ENCODE results near the gene SQOR. TPM values are rescaled to one million over a fixed set of nuclear protein-coding genes. Genes with fewer than 3 reads are reported as not detected.

Gene SQOR
- total and polyA plus RNA-seq, 2 donors (not counting 1 experiment from before 2014, with no cell fraction given): 81.5 to 129 TPM

DNA sequence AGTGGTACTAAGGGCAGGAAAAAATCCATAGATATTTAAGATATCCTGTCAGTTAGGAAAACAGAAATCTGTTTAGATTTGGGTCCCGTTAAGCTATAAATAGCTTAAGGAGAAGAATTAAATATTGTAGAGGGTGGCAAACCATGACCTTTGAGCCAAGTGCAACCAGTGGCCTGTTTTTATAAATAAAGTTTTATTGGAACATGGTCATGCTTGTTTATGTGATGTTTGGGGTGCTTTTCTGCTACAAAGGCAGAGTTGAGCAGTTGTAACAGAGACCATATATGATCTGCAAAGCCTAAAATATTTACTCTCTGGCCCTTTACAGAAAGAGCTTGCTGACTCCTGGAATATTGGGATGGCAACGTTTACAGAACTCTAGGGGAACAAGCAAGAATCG, 66.3 kb downstream of the SQOR start:
- H3K9me3 ChIP-seq (ENCODE audit: control insufficient read depth, insufficient read depth, low read depth, low read length): no peaks in the 10 kb centered on the region
- H3K27me3 ChIP-seq (ENCODE audit: control insufficient read depth, insufficient read depth, low read length): no peaks in the 10 kb centered on the region
- no peak overlapping the region for H2AFZ ChIP-seq (ENCODE audit: low read length)
- H3K4me2 ChIP-seq (ENCODE audit: extremely low read depth, insufficient read depth, low read length): no peak overlapping the region
- H3K9ac ChIP-seq (ENCODE audit: insufficient read depth, low read length): no peak overlapping the region
- no peak overlapping the region for H3K4me3 ChIP-seq (replicated peaks in 1 of 4; ENCODE audit: control extremely low read depth in 1 of 4, insufficient read depth in 1 of 4, low read depth in 3 of 4, low read length in 4 of 4)
- H3K79me2 ChIP-seq (ENCODE audit: control insufficient read depth, insufficient read depth, low read length): no peaks in the 10 kb centered on the region
- no peaks in the 10 kb centered on the region for H3K4me1 ChIP-seq (ENCODE audit: control insufficient read depth, extremely low read depth, insufficient read depth, low read length)
- no peak overlapping the region for H3K27ac ChIP-seq (ENCODE audit: insufficient read depth, low read length)
- no peaks in the 10 kb centered on the region for H4K20me1 ChIP-seq (ENCODE audit: control insufficient read depth, extremely low read depth, insufficient read depth, low read length)
- DNase-seq (ENCODE audit: low read depth in 2 of 2): no peak
- TF ChIP-seq, protein P1, sequence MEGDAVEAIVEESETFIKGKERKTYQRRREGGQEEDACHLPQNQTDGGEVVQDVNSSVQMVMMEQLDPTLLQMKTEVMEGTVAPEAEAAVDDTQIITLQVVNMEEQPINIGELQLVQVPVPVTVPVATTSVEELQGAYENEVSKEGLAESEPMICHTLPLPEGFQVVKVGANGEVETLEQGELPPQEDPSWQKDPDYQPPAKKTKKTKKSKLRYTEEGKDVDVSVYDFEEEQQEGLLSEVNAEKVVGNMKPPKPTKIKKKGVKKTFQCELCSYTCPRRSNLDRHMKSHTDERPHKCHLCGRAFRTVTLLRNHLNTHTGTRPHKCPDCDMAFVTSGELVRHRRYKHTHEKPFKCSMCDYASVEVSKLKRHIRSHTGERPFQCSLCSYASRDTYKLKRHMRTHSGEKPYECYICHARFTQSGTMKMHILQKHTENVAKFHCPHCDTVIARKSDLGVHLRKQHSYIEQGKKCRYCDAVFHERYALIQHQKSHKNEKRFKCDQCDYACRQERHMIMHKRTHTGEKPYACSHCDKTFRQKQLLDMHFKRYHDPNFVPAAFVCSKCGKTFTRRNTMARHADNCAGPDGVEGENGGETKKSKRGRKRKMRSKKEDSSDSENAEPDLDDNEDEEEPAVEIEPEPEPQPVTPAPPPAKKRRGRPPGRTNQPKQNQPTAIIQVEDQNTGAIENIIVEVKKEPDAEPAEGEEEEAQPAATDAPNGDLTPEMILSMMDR (conservative IDR thresholded peaks at IDR 0.05 in 1 of 2, IDR thresholded peaks at IDR 0.05 in 1 of 2; ENCODE audit: low read depth in 1 of 2, low read length in 2 of 2): no peak
- TF ChIP-seq EZH2 (IDR thresholded peaks at IDR 0.05; ENCODE audit: low read length, missing control alignments): no peak
- no peaks in the 10 kb centered on the region for H3K36me3 ChIP-seq (ENCODE audit: control insufficient read depth, insufficient read depth, low read length)

DNA sequence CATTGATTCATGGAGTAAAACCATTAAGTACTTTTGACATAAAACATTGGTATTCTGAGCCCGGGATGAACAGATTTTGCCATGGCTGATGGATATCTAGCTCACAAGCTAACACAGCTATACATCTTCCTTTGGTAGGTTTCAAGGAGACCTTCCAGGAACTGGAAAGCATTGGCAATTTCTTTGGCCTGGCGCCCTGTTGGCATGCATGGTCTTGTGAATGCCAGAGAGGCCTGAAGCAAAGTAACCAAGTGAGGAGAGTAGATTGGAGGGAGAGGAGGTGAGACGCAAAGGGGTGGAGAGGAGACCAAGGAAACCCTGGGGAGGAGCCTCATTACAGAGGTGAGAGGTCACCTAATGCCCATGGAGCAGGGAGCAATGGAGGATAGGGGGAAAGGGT, 67.2 kb downstream of the SQOR start:
- Histone ChIP-seq H3K4me2 (ENCODE audit: extremely low read depth, insufficient read depth, low read length) (no peak overlapping the region), H4K20me1 (ENCODE audit: control insufficient read depth, extremely low read depth, insufficient read depth, low read length) (no peaks in the 10 kb centered on the region), H3K9me3 (ENCODE audit: control insufficient read depth, insufficient read depth, low read depth, low read length) (no peaks in the 10 kb centered on the region), H2AFZ (ENCODE audit: low read length) (no peak overlapping the region), H3K9ac (ENCODE audit: insufficient read depth, low read length) (no peak overlapping the region), H3K4me3 (replicated peaks in 1 of 4; ENCODE audit: control extremely low read depth in 1 of 4, insufficient read depth in 1 of 4, low read depth in 3 of 4, low read length in 4 of 4) (no peak overlapping the region), H3K4me1 (ENCODE audit: control insufficient read depth, extremely low read depth, insufficient read depth, low read length) (no peaks in the 10 kb centered on the region), H3K27me3 (ENCODE audit: control insufficient read depth, insufficient read depth, low read length) (no peaks in the 10 kb centered on the region), H3K27ac (ENCODE audit: insufficient read depth, low read length) (no peak overlapping the region), H3K79me2 (ENCODE audit: control insufficient read depth, insufficient read depth, low read length) (no peaks in the 10 kb centered on the region), H3K36me3 (ENCODE audit: control insufficient read depth, insufficient read depth, low read length) (no peaks in the 10 kb centered on the region)
- no peak for DNase-seq (ENCODE audit: low read depth in 2 of 2)
- TF ChIP-seq, protein P1 (conservative IDR thresholded peaks at IDR 0.05 in 1 of 2, IDR thresholded peaks at IDR 0.05 in 1 of 2; ENCODE audit: low read depth in 1 of 2, low read length in 2 of 2): no peak
- TF ChIP-seq EZH2 (IDR thresholded peaks at IDR 0.05; ENCODE audit: low read length, missing control alignments): no peak

DNA sequence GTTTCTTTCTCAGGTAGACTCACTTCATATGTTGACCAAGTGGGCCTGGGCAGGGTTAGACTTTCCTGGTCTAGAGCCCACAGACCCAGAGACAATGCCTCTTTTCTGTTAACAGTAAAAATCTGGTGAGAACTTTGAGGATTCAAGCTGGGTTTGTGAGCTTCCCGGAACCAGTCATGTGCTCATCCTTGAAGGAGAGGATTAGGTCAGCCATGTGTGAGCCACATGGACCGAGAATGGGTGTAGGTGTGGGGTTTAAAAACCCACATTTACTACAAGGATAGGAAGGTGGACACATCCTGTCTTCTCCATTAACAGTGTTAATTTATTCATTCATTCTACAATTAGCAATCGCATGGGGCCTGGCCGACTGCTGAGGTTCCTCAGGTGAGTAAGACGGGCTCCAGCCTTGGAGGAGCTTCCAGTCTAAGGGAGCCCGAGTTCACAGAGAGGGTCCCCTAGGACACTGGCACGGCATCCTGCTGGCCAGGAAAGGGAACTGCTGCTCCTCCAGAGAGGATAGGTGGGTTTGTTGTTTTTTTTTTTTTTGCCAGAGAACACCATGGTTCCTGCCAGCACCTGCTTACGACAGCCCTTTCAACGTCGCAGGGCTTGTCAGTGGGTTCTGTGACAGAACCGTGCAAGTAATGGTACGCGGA, 69.0 kb downstream of the SQOR start:
- peak overlapping the region; percentile 62 for H3K4me2 ChIP-seq (ENCODE audit: extremely low read depth, insufficient read depth, low read length)
- no peak overlapping the region for H3K27ac ChIP-seq (ENCODE audit: insufficient read depth, low read length)
- H3K9me3 ChIP-seq (ENCODE audit: control insufficient read depth, insufficient read depth, low read depth, low read length): no peaks in the 10 kb centered on the region
- no peak overlapping the region for H3K4me3 ChIP-seq (replicated peaks in 1 of 4; ENCODE audit: control extremely low read depth in 1 of 4, insufficient read depth in 1 of 4, low read depth in 3 of 4, low read length in 4 of 4)
- no peak for DNase-seq (ENCODE audit: low read depth in 2 of 2)
- TF ChIP-seq, protein P1 (conservative IDR thresholded peaks at IDR 0.05 in 1 of 2, IDR thresholded peaks at IDR 0.05 in 1 of 2; ENCODE audit: low read depth in 1 of 2, low read length in 2 of 2): peak in 1 of 2 donors; percentile 21
- TF ChIP-seq EZH2 (IDR thresholded peaks at IDR 0.05; ENCODE audit: low read length, missing control alignments): no peak
- H3K9ac ChIP-seq (ENCODE audit: insufficient read depth, low read length): no peak overlapping the region
- no peaks in the 10 kb centered on the region for H3K36me3 ChIP-seq (ENCODE audit: control insufficient read depth, insufficient read depth, low read length)
- no peaks in the 10 kb centered on the region for H4K20me1 ChIP-seq (ENCODE audit: control insufficient read depth, extremely low read depth, insufficient read depth, low read length)
- no peaks in the 10 kb centered on the region for H3K4me1 ChIP-seq (ENCODE audit: control insufficient read depth, extremely low read depth, insufficient read depth, low read length)
- H3K79me2 ChIP-seq (ENCODE audit: control insufficient read depth, insufficient read depth, low read length): no peaks in the 10 kb centered on the region
- peak overlapping the region; percentile 30 for H2AFZ ChIP-seq (ENCODE audit: low read length)
- no peaks in the 10 kb centered on the region for H3K27me3 ChIP-seq (ENCODE audit: control insufficient read depth, insufficient read depth, low read length)
